ENCODE measurements around the gene ARMCX4.

GRCh38 chrX:101462892-101463291 lies 22.4 kb upstream of the ARMCX4 start:
- TF ChIP-seq, protein P1, sequence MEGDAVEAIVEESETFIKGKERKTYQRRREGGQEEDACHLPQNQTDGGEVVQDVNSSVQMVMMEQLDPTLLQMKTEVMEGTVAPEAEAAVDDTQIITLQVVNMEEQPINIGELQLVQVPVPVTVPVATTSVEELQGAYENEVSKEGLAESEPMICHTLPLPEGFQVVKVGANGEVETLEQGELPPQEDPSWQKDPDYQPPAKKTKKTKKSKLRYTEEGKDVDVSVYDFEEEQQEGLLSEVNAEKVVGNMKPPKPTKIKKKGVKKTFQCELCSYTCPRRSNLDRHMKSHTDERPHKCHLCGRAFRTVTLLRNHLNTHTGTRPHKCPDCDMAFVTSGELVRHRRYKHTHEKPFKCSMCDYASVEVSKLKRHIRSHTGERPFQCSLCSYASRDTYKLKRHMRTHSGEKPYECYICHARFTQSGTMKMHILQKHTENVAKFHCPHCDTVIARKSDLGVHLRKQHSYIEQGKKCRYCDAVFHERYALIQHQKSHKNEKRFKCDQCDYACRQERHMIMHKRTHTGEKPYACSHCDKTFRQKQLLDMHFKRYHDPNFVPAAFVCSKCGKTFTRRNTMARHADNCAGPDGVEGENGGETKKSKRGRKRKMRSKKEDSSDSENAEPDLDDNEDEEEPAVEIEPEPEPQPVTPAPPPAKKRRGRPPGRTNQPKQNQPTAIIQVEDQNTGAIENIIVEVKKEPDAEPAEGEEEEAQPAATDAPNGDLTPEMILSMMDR (IDR thresholded peaks at IDR 0.05), result peak; percentile 53
- TF ChIP-seq RXRA (IDR thresholded peaks at IDR 0.05; ENCODE audit: borderline replicate concordance, low read depth), result no peak
- peak; percentile 57 for TF ChIP-seq SMC3 (IDR thresholded peaks at IDR 0.05; ENCODE audit: low read depth, low read length)
- TF ChIP-seq POLR2AphosphoS5 (IDR thresholded peaks at IDR 0.05; ENCODE audit: low read depth, low read length), result no peak
- TF ChIP-seq, protein P2, sequence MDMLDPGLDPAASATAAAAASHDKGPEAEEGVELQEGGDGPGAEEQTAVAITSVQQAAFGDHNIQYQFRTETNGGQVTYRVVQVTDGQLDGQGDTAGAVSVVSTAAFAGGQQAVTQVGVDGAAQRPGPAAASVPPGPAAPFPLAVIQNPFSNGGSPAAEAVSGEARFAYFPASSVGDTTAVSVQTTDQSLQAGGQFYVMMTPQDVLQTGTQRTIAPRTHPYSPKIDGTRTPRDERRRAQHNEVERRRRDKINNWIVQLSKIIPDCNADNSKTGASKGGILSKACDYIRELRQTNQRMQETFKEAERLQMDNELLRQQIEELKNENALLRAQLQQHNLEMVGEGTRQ (IDR thresholded peaks at IDR 0.05; ENCODE audit: borderline replicate concordance, low read depth, low read length), result no peak

All from SK-N-SH (cell line).